DOHH2 (cell line): Measurements from ENCODE around the gene KCNIP2.

Experiments used
- H3F3A ChIP-seq: fragments of 200-600 bp; sonication (generic), shearing (Covaris generic); 2 replicates; pipeline ENCODE4 v1.6.0; 2016; ENCODE audit warnings: antibody characterized with exemption, mild to moderate bottlenecking; ENCODE audit not compliant: control insufficient read depth, insufficient read depth
- H3K27ac ChIP-seq: fragments of 200-600 bp; sonication (generic); 2 replicates; pipeline ENCODE4 v1.5.1; 2014; ENCODE audit warnings: low read depth, mild to moderate bottlenecking, low read length, moderate library complexity
- H3K27me3 ChIP-seq: fragments of 200-600 bp; sonication (generic); 2 replicates; pipeline ENCODE4 v1.6.1; 2014; ENCODE audit warnings: mild to moderate bottlenecking, low read length, mixed read lengths; ENCODE audit not compliant: control insufficient read depth
- H3K36me3 ChIP-seq: fragments of 200-600 bp; sonication (generic); 2 replicates; pipeline ENCODE4 v1.6.1; 2014; ENCODE audit warnings: mild to moderate bottlenecking, low read length, moderate library complexity, mixed read lengths; ENCODE audit not compliant: control insufficient read depth
- H3K4me1 ChIP-seq: fragments of 200-600 bp; sonication (generic); 2 replicates; pipeline ENCODE4 v1.6.1; 2014; ENCODE audit warnings: mild to moderate bottlenecking, low read length, mixed read lengths; ENCODE audit not compliant: control insufficient read depth
- H3K4me2 ChIP-seq: fragments of 200-600 bp; sonication (generic); 2 replicates; pipeline ENCODE4 v1.6.0; 2014; ENCODE audit warnings: mild to moderate bottlenecking, low read length, moderate library complexity
- H3K4me3 ChIP-seq: fragments of 200-600 bp; sonication (generic); 2 replicates; pipeline ENCODE4 v1.5.1; 2014; ENCODE audit warnings: mild to moderate bottlenecking, low read length, mixed read lengths
- H3K79me2 ChIP-seq: fragments of 200-600 bp; sonication (generic); 2 replicates; pipeline ENCODE4 v1.6.1; 2014; ENCODE audit warnings: mild to moderate bottlenecking, low read length, mixed read lengths; ENCODE audit not compliant: control insufficient read depth
- H3K9me2 ChIP-seq: fragments of 200-600 bp; sonication (generic); replicated peaks from 2 replicates; pipeline ENCODE4 v1.6.1; 2014; ENCODE audit warnings: mild to moderate bottlenecking, low read length, mixed read lengths; ENCODE audit not compliant: control insufficient read depth
- H3K9me3 ChIP-seq: fragments of 200-600 bp; sonication (generic); 2 replicates; pipeline ENCODE4 v1.6.1; 2014; ENCODE audit warnings: antibody characterized with exemption, low read length, mixed read lengths; ENCODE audit not compliant: control insufficient read depth, insufficient read depth
- H4K20me1 ChIP-seq: fragments of 200-600 bp; sonication (generic); 2 replicates; pipeline ENCODE4 v1.6.0; 2014; ENCODE audit warnings: low read depth, mild to moderate bottlenecking, antibody characterized with exemption, low read length, moderate library complexity; ENCODE audit not compliant: control insufficient read depth, insufficient read depth
- EZH2phosphoT487 ChIP-seq: fragments of 200-600 bp; sonication (generic); IDR thresholded peaks from 2 replicates; pipeline ENCODE4 v1.6.1; 2017; ENCODE audit warnings: borderline replicate concordance, mild to moderate bottlenecking, antibody characterized with exemption, low read length, moderate library complexity, mixed read lengths
- TF ChIP-seq, protein P1 (sequence below): fragments of 200-600 bp; sonication (generic); IDR thresholded peaks from one replicate; pipeline ENCODE4 v1.5.1; 2014; ENCODE audit warnings: antibody characterized with exemption, mild to moderate bottlenecking, low read depth, low read length; ENCODE audit not compliant: poor library complexity, severe bottlenecking

The KCNIP2 gene

GRCh38 chr10:101859530-101859929 lies 15.9 kb upstream of the KCNIP2 start:
- no peaks in the 10 kb centered on the region for H3K9me2 ChIP-seq
- no peaks in the 10 kb centered on the region for H3F3A ChIP-seq
- no peaks in the 10 kb centered on the region for H3K79me2 ChIP-seq
- no peak overlapping the region for H3K27ac ChIP-seq
- H4K20me1 ChIP-seq = no peaks in the 10 kb centered on the region
- H3K4me2 ChIP-seq = peak overlapping the region; percentile 68
- no peak for TF ChIP-seq EZH2phosphoT487
- TF ChIP-seq, protein P1, sequence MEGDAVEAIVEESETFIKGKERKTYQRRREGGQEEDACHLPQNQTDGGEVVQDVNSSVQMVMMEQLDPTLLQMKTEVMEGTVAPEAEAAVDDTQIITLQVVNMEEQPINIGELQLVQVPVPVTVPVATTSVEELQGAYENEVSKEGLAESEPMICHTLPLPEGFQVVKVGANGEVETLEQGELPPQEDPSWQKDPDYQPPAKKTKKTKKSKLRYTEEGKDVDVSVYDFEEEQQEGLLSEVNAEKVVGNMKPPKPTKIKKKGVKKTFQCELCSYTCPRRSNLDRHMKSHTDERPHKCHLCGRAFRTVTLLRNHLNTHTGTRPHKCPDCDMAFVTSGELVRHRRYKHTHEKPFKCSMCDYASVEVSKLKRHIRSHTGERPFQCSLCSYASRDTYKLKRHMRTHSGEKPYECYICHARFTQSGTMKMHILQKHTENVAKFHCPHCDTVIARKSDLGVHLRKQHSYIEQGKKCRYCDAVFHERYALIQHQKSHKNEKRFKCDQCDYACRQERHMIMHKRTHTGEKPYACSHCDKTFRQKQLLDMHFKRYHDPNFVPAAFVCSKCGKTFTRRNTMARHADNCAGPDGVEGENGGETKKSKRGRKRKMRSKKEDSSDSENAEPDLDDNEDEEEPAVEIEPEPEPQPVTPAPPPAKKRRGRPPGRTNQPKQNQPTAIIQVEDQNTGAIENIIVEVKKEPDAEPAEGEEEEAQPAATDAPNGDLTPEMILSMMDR = no peak
- H3K4me1 ChIP-seq = peaks cover 25% of the 10 kb centered on the region
- H3K36me3 ChIP-seq = no peaks in the 10 kb centered on the region
- peak overlapping the region; percentile 30 for H3K4me3 ChIP-seq
- H3K9me3 ChIP-seq = no peaks in the 10 kb centered on the region
- H3K27me3 ChIP-seq = no peaks in the 10 kb centered on the region

GRCh38 chr10:101858723-101859500 lies 15.3 kb upstream of the KCNIP2 start:
- no peaks in the 10 kb centered on the region for H3K79me2 ChIP-seq
- H3K27ac ChIP-seq = no peak overlapping the region
- H3K9me3 ChIP-seq = no peaks in the 10 kb centered on the region
- H3K4me1 ChIP-seq = peaks cover 24% of the 10 kb centered on the region
- no peaks in the 10 kb centered on the region for H3K36me3 ChIP-seq
- no peaks in the 10 kb centered on the region for H3F3A ChIP-seq
- H3K9me2 ChIP-seq = no peaks in the 10 kb centered on the region
- H4K20me1 ChIP-seq = no peaks in the 10 kb centered on the region
- H3K27me3 ChIP-seq = no peaks in the 10 kb centered on the region
- H3K4me2 ChIP-seq = peak overlapping the region; percentile 68
- peak overlapping the region; percentile 30 for H3K4me3 ChIP-seq
- TF ChIP-seq, protein P1 = no peak
- no peak for TF ChIP-seq EZH2phosphoT487

- H3K79me2 ChIP-seq = no peaks in the 10 kb centered on the region
- H3K4me1 ChIP-seq = peaks cover 20% of the 10 kb centered on the region
- no peaks in the 10 kb centered on the region for H3K36me3 ChIP-seq
- H3K4me2 ChIP-seq = no peak overlapping the region
- H3K9me3 ChIP-seq = no peaks in the 10 kb centered on the region
- H3K27me3 ChIP-seq = no peaks in the 10 kb centered on the region
- TF ChIP-seq, protein P1 = no peak
- no peak for TF ChIP-seq EZH2phosphoT487
- H4K20me1 ChIP-seq = no peaks in the 10 kb centered on the region
- H3F3A ChIP-seq = no peaks in the 10 kb centered on the region
- H3K27ac ChIP-seq = no peak overlapping the region
- no peaks in the 10 kb centered on the region for H3K9me2 ChIP-seq
- H3K4me3 ChIP-seq = no peak overlapping the region
These were observed 14.3 kb upstream of the KCNIP2 start for GRCh38 chr10:101857802-101858476.
